Endothelial cell of umbilical vein (primary cell): ENCODE results near the gene CHMP3. TPM values are rescaled to one million over a fixed set of nuclear protein-coding genes. Genes with fewer than 3 reads are reported as not detected.

Experiments
- BruUV-seq: library from RNA; stranded (reverse); fragments of 400-500 nt; replicated peaks from 2 replicates; lab custom pipeline; 2021; lab: Mats Ljungman, UMichigan
- CTCF ChIA-PET: fragments of 300-600, 350-600 bp; sonication (Branson Sonifier 250); formaldehyde crosslinking; loops from one replicate; lab custom pipeline; 2021; ENCODE audit warnings: antibody characterized with exemption, inconsistent platforms; lab: Charles Lee
- POLR2A ChIA-PET: fragments of 300-600, 350-600 bp; sonication (Branson Sonifier 250); formaldehyde crosslinking; loops from one replicate; lab custom pipeline; 2021; ENCODE audit warnings: antibody characterized with exemption, inconsistent platforms; lab: Charles Lee
- DNase-seq: peaks from one replicate; pipeline ENCODE4 v3.0.0-alpha.2; 2011; ENCODE audit warnings: low read depth, low spot score
- FAIRE-seq: peaks from 2 replicates; lab custom pipeline; 2011; peaks lifted over from hg19 to GRCh38; lab: Jason Lieb, UNC
- H2AFZ ChIP-seq: 2 replicates; pipeline ENCODE4 v1.6.0; 2012; ENCODE audit warnings: low read depth, low read length, control low read depth, inconsistent platforms
- H3K27ac ChIP-seq: 2 replicates; pipeline ENCODE4 v1.5.1; 2011; ENCODE audit warnings: low read depth, mild to moderate bottlenecking, control low read depth, low read length, moderate library complexity; ENCODE audit not compliant: insufficient read depth
- H3K27me3 ChIP-seq, 2 experiments: 2 replicates each; pipeline versions ENCODE4 v1.6.0 to v1.6.1; 2011; ENCODE audit warnings: low read length in 2 of 2, mixed read lengths in 1 of 2; ENCODE audit not compliant: control insufficient read depth in 2 of 2, insufficient read depth in 2 of 2
- H3K36me3 ChIP-seq, 2 experiments: 2 replicates in 1 of 2; 3 replicates in 1 of 2; pipeline ENCODE4 v1.5.1; 2011; ENCODE audit warnings: low read length in 2 of 2, mild to moderate bottlenecking in 1 of 2, moderate library complexity in 1 of 2; ENCODE audit not compliant: control insufficient read depth in 2 of 2, insufficient read depth in 2 of 2; ENCODE audit errors: extremely low read depth in 1 of 2
- H3K4me1 ChIP-seq: 3 replicates; pipeline ENCODE4 v1.5.1; 2011; ENCODE audit warnings: mild to moderate bottlenecking, low read length; ENCODE audit not compliant: control insufficient read depth, insufficient read depth; ENCODE audit errors: extremely low read depth
- H3K4me2 ChIP-seq: 2 replicates; pipeline ENCODE4 v1.6.1; 2011; ENCODE audit warnings: low read length, control low read depth, mixed read lengths; ENCODE audit not compliant: insufficient read depth
- H3K4me3 ChIP-seq, 3 experiments: fragments of 200-600 bp in 1 of 3; sonication (generic), shearing (Covaris generic) in 1 of 3; replicated peaks in 1 of 3; 2 replicates each; pipeline ENCODE4 v1.5.1; 2011 to 2016; ENCODE audit warnings: control low read depth in 3 of 3, low read length in 3 of 3, mild to moderate bottlenecking in 2 of 3, inconsistent platforms in 1 of 3, low read depth in 1 of 3, moderate library complexity in 1 of 3; ENCODE audit not compliant: insufficient read depth in 1 of 3
- H3K79me2 ChIP-seq: 2 replicates; pipeline ENCODE4 v1.6.0; 2012; ENCODE audit warnings: low read length, inconsistent platforms; ENCODE audit not compliant: control insufficient read depth, insufficient read depth
- H3K9ac ChIP-seq: replicated peaks from 2 replicates; pipeline ENCODE3; 2011; ENCODE audit warnings: low read length, control low read depth; ENCODE audit not compliant: insufficient read depth; ENCODE audit errors: extremely low read depth
- H3K9me1 ChIP-seq: replicated peaks from 3 replicates; pipeline ENCODE4 v1.6.0; 2011; ENCODE audit warnings: mild to moderate bottlenecking, low read length; ENCODE audit not compliant: control insufficient read depth, insufficient read depth; ENCODE audit errors: extremely low read depth
- H3K9me3 ChIP-seq: replicated peaks from 2 replicates; pipeline ENCODE4 v1.5.1; 2012; ENCODE audit warnings: low read length, inconsistent platforms; ENCODE audit not compliant: control insufficient read depth, insufficient read depth
- H4K20me1 ChIP-seq: replicated peaks from 2 replicates; pipeline ENCODE3; 2011; ENCODE audit warnings: mild to moderate bottlenecking, low read length; ENCODE audit not compliant: control insufficient read depth, insufficient read depth; ENCODE audit errors: extremely low read depth
- CTCF ChIP-seq, 2 donors: IDR thresholded peaks; 1 replicate in 1 of 2; 2 replicates in 1 of 2; pipeline ENCODE4 v1.5.1; 2011; ENCODE audit warnings: low read length in 2 of 2, mild to moderate bottlenecking in 2 of 2, moderate library complexity in 2 of 2, control low read depth in 1 of 2, inconsistent platforms in 1 of 2, low read depth in 1 of 2; ENCODE audit not compliant: insufficient read depth in 1 of 2; ENCODE audit errors: extremely low read depth in 1 of 2
- EZH2 ChIP-seq: IDR thresholded peaks from 2 replicates; pipeline ENCODE4 v1.6.1; 2012; ENCODE audit warnings: borderline replicate concordance, low read depth, mild to moderate bottlenecking, moderate library complexity, low read length, inconsistent platforms; ENCODE audit not compliant: severe bottlenecking
- FOS ChIP-seq: IDR thresholded peaks from 2 replicates; pipeline ENCODE4 v1.6.1; 2011; ENCODE audit warnings: mild to moderate bottlenecking, low read length, moderate library complexity, borderline replicate concordance; ENCODE audit not compliant: insufficient read depth
- GATA2 ChIP-seq: IDR thresholded peaks from 2 replicates; pipeline ENCODE4 v1.7.0; 2011; ENCODE audit warnings: low read depth, mild to moderate bottlenecking, moderate library complexity, mixed read lengths, low read length; ENCODE audit not compliant: insufficient read length, insufficient read depth
- JUN ChIP-seq: IDR thresholded peaks from 2 replicates; pipeline ENCODE4 v1.6.1; 2011; ENCODE audit warnings: borderline replicate concordance, low read depth; ENCODE audit not compliant: insufficient read length, insufficient read depth
- MAX ChIP-seq: IDR thresholded peaks from 2 replicates; pipeline ENCODE4 v1.6.1; 2011; ENCODE audit not compliant: insufficient read depth, insufficient read length
- MYC ChIP-seq: IDR thresholded peaks from one replicate; pipeline ENCODE4 v1.6.1; 2011; ENCODE audit warnings: mild to moderate bottlenecking, low read depth, low read length
- POLR2A ChIP-seq: IDR thresholded peaks from 2 replicates; pipeline ENCODE4 v1.6.1; 2012; ENCODE audit warnings: low read depth, mild to moderate bottlenecking, control low read depth, low read length
- POLR2AphosphoS5 ChIP-seq: IDR thresholded peaks from 2 replicates; pipeline ENCODE4 v1.6.1; 2012; ENCODE audit warnings: low read depth, mild to moderate bottlenecking, control low read depth, low read length, moderate library complexity; ENCODE audit not compliant: insufficient read depth
- dilution Hi-C: fragments of 300-500 bp; cut with MboI; formaldehyde crosslinking; loops from one replicate; pipeline ENCODE4 v1.15.0; 2019; ENCODE audit warnings: low sequenced_read_pairs; ENCODE audit not compliant: extremely low pct_ligation_motif_present
- intact Hi-C: fragments of 100-400 bp; cut with micrococcal nuclease; formaldehyde crosslinking; loops from one replicate; pipeline ENCODE4 v1.10.0; 2022
- polyA plus RNA-seq, 4 experiments: library from polyadenylated mRNA; depleted of rRNA in 3 of 4; stranded (reverse) in 3 of 4; unstranded in 1 of 4; fragments of >200 nt; gene quantifications; 2 replicates each; pipeline versions ENCODE4 v1.2.1 to v1.2.3, GENCODE V29; 2011 to 2012; ENCODE audit warnings: missing spikeins in 1 of 4
- total RNA-seq: library from RNA; stranded (reverse); gene quantifications from 2 replicates; pipeline ENCODE4 v1.2.3, GENCODE V29; 2021

Gene CHMP3
- total and polyA plus RNA-seq, 2 donors (not counting 3 experiments of a cell fraction or from before 2014, with no cell fraction given): 48.1 to 92.2 TPM

DNA sequence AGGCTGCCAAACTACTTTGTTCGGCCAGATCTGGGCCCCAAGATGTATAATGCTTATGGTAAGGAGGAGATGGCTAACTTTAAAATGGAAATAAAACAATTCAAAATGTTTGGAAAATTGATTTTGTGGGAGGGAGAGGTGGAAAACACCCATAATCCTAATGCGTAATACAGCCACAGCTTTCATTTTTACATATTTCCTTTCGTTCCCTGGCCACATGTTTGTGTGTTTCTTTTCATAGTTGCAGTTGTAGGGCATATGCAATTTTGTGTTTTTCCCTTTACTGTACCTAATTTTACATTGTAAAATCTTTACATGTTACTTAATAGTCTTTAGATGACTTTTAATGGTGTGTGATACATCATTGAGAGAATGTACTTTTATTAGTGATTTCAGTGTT is 77.4 kb downstream of the CHMP3 start:
- Histone ChIP-seq H3K27me3 (no peaks in the 10 kb centered on the region), H3K4me2 (no peak overlapping the region), H2AFZ (no peak overlapping the region), H3K36me3 (peaks cover 36 to 43% of the 10 kb centered on the region in 2 experiments), H3K9ac (no peak overlapping the region), H3K9me3 (no peaks in the 10 kb centered on the region), H4K20me1 (no peaks in the 10 kb centered on the region), H3K79me2 (no peaks in the 10 kb centered on the region), H3K4me1 (no peaks in the 10 kb centered on the region), H3K27ac (no peak overlapping the region), H3K9me1 (no peaks in the 10 kb centered on the region), H3K4me3 (no peak overlapping the region)
- dilution Hi-C loops: no loop called here
- TF ChIP-seq GATA2: no peak
- TF ChIP-seq MYC: no peak
- TF ChIP-seq JUN: no peak
- no peak for TF ChIP-seq EZH2
- TF ChIP-seq POLR2A: no peak
- no peak for TF ChIP-seq MAX
- TF ChIP-seq POLR2AphosphoS5: no peak
- no peak for TF ChIP-seq CTCF (IDR thresholded peaks at IDR 0.05; ENCODE audit: extremely low read depth in 1 of 2, insufficient read depth in 1 of 2, low read depth in 1 of 2, low read length in 2 of 2)
- TF ChIP-seq FOS: no peak
- ChIA-PET CTCF (no interaction called here), POLR2A (no interaction called here)
- DNase-seq: no peak
- no TSS peak for BruUV-seq
- no peak for FAIRE-seq
- intact Hi-C loops: loop anchor here (5.0 kb wide), 1 partner anchor 136 kb away; the partner anchor contains the start of gene RNF103
